GM10248 (cell line): ENCODE measurements around the gene CKLF.

ENCODE experiments used
- CTCF ChIA-PET: fragments of 300-600 bp; sonication (Branson Sonifier 250); formaldehyde crosslinking; extraction: SDS; loops from one replicate; lab custom pipeline; 2021; ENCODE audit warnings: antibody characterized with exemption; lab: Yijun Ruan, JAX
- POLR2A ChIA-PET: fragments of 350-650 bp; sonication (Branson Sonifier 250); formaldehyde crosslinking; extraction: SDS; loops from one replicate; lab custom pipeline; 2020; ENCODE audit warnings: antibody characterized with exemption; lab: Yijun Ruan, JAX
- DNase-seq: peaks from one replicate; pipeline ENCODE4 v3.0.0; 2012; ENCODE audit errors: extremely low spot score
- TF ChIP-seq, protein P1 (sequence below): IDR thresholded peaks from 2 replicates; pipeline ENCODE4 v1.5.1; 2012; ENCODE audit warnings: mild to moderate bottlenecking, low read depth; ENCODE audit errors: extremely low read depth, missing control alignments, control extremely low read depth

The CKLF gene

GRCh38 chr16:66578651-66579531 is 26.5 kb downstream of the CKLF start, which contains the start of gene CMTM2:
CMTM2 (plus strand) TSS chr16:66579463; CDS start chr16:66579608, 145 bp downstream.
- ChIA-PET CTCF (interaction anchor here (1.1 to 4.1 kb wide), 8 partner anchors 9 to 173 kb away, joined by 3 to 16 read pairs (median 7); no protein-coding TSS in a partner anchor), POLR2A (interaction anchor here (0.6 kb wide), 1 partner anchor 94 kb away, joined by 8 read pairs; no protein-coding TSS in a partner anchor)
- no peak for DNase-seq
- TF ChIP-seq, protein P1, sequence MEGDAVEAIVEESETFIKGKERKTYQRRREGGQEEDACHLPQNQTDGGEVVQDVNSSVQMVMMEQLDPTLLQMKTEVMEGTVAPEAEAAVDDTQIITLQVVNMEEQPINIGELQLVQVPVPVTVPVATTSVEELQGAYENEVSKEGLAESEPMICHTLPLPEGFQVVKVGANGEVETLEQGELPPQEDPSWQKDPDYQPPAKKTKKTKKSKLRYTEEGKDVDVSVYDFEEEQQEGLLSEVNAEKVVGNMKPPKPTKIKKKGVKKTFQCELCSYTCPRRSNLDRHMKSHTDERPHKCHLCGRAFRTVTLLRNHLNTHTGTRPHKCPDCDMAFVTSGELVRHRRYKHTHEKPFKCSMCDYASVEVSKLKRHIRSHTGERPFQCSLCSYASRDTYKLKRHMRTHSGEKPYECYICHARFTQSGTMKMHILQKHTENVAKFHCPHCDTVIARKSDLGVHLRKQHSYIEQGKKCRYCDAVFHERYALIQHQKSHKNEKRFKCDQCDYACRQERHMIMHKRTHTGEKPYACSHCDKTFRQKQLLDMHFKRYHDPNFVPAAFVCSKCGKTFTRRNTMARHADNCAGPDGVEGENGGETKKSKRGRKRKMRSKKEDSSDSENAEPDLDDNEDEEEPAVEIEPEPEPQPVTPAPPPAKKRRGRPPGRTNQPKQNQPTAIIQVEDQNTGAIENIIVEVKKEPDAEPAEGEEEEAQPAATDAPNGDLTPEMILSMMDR, result no peak

- CTCF ChIA-PET, result interaction anchor here (1.0 to 3.4 kb wide), 6 partner anchors 8 to 70 kb away, joined by 4 to 16 read pairs (median 7); no protein-coding TSS in a partner anchor
- TF ChIP-seq, protein P1, result no peak
- no peak for DNase-seq
- POLR2A ChIA-PET, result no interaction called here
Measured at GRCh38 chr16:66580605-66581209, 28.3 kb downstream of the CKLF start.

DNA sequence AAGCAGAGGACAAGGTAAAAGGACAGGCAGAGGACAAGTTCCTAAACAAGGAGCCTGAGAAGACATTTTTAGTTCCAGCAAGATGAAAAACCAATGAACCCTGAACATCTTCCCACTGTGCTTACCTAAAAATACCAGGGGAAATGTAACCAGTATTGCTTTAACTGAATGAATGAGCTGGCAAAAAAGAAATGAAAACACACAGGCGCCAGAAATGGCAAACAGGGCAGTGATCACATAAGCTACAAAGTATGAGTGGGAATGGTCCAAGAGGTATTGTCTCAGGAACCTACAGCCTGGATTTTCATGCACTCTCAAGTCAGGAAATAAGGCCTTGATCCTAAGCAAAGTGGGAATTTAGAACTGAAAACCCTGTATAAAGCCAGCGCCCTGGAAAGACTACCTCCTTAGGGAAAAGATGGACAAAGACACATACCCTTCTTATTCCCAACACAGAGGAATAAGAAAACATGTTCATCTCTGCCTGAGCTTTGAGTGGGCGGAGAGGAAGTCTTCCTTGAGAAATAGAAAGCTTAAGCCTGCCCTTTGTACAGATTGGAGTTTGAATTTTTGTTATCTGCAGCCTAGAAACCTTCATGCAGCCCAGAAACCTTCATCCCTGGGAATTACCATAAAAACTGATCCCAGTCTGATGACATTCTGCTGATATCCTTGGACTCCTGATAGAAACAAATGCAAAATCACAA is 29.0 kb downstream of the CKLF start:
- ChIA-PET CTCF (interaction anchor here (0.7 to 3.4 kb wide), 5 partner anchors 8 to 69 kb away, joined by 3 to 16 read pairs (median 4); partner anchors contain the start of gene CKLF), POLR2A (no interaction called here)
- DNase-seq, result no peak
- TF ChIP-seq, protein P1, result no peak

DNA sequence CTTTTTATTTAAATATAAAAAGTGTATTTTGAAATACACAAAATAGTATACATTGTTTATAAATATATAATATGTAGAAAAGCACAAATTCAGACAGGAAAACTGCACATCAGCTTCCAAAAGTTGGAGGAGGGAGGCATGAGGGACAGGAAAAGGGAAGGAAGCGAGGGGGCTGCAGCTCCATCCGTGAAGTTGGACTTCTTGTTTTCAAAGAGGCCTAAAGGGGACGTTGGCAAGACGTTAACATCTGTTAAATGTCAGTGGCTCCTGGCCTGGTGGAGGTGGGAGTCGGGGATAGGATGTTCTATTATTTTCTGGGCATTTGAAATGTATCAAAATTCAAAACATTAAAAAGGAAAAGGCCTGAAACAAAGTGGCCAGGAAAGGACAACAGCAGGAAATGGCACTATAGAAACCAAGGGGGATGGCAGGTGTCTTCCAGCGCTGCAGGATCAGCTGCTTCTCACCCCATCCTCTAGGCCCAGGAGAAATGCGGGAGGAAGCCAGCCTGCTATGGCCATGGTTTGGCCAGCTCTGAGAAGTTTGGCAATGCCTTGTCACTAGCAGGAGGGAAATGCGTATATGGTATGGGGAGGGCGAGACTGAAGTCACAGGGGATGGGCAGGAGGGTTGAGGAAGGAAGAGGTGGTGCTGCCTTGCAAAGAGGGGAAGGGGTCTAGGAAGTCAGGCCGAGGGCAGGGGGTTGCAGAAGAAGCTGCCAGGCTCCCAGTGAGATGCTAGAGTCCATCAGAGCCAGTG is 33.3 kb downstream of the CKLF start:
- ChIA-PET CTCF (interaction anchor here (0.9 to 1.9 kb wide), 6 partner anchors 13 to 229 kb away, joined by 3 to 4 read pairs (median 4); no protein-coding TSS in a partner anchor), POLR2A (no interaction called here)
- TF ChIP-seq, protein P1, result no peak
- no peak for DNase-seq

GRCh38 chr16:66587881-66588600 is 35.7 kb downstream of the CKLF start:
- no peak for DNase-seq
- CTCF ChIA-PET, result interaction anchor here (1.1 to 3.1 kb wide), 10 partner anchors 8 to 230 kb away, joined by 3 to 45 read pairs (median 11); partner anchors contain the start of gene CMTM2
- POLR2A ChIA-PET, result no interaction called here
- TF ChIP-seq, protein P1, result no peak
